C4-2B (cell line): Measurements from ENCODE around the gene DLX1.

ENCODE experiments used
- ZFX ChIP-seq: fragments of 450-650 bp; IDR thresholded peaks from 2 replicates; pipeline ENCODE4 v1.6.1; 2017
- TF ChIP-seq, protein P1 (sequence below): fragments of 450-650 bp; conservative IDR thresholded peaks from 2 replicates; pipeline ENCODE4 v1.5.1; 2017; ENCODE audit warnings: mild to moderate bottlenecking

DNA sequence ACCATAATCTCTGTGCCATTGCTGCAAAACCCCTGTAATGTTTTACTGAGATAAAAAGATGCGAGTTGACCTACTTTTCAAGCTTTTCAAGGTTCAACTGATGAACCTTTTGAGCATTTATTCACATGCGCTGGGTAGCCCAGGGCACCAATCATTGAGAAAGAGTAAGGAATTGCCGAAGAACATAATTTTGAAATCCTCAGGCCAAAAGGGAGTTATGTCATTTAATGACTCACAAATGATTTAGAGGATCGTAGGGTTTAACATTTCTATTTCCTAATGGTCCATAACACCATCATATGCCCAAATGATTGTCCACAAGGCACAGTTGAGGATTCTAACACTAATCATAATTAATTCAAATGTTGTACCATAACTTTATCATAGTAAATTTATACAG is 20.2 kb upstream of the DLX1 start:
- TF ChIP-seq, protein P1, sequence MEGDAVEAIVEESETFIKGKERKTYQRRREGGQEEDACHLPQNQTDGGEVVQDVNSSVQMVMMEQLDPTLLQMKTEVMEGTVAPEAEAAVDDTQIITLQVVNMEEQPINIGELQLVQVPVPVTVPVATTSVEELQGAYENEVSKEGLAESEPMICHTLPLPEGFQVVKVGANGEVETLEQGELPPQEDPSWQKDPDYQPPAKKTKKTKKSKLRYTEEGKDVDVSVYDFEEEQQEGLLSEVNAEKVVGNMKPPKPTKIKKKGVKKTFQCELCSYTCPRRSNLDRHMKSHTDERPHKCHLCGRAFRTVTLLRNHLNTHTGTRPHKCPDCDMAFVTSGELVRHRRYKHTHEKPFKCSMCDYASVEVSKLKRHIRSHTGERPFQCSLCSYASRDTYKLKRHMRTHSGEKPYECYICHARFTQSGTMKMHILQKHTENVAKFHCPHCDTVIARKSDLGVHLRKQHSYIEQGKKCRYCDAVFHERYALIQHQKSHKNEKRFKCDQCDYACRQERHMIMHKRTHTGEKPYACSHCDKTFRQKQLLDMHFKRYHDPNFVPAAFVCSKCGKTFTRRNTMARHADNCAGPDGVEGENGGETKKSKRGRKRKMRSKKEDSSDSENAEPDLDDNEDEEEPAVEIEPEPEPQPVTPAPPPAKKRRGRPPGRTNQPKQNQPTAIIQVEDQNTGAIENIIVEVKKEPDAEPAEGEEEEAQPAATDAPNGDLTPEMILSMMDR = no peak
- TF ChIP-seq ZFX = no peak
